GM23338 (cell line): ENCODE measurements around the gene MSL2. TPM values are rescaled to one million over a fixed set of nuclear protein-coding genes. Genes with fewer than 3 reads are reported as not detected.
A peak's percentile ranks its signal among the peaks of the same experiment; 100 is the strongest.
"Not testable (repeated sequence)": the region's sequence is repeated elsewhere in the genome, so short reads cannot be mapped to it uniquely, and the experiment has no call there.

Experiments
- ATAC-seq: fragments of 200-7000 bp; cut with Tn5 transposase; 3 replicates; pipeline ENCODE4 v1.9.1; 2020
- DNase-seq: peaks from one replicate; pipeline ENCODE4 v3.0.0-alpha.2; 2015; ENCODE audit warnings: low spot score
- H2AFZ ChIP-seq: fragments of 200-600 bp; sonication (generic); 2 replicates; pipeline ENCODE4 v1.8.0; 2016; ENCODE audit warnings: antibody characterized with exemption, mild to moderate bottlenecking, moderate library complexity
- H3F3A ChIP-seq: fragments of 200-600 bp; sonication (generic); replicated peaks from 2 replicates; pipeline ENCODE4 v1.8.0; 2017; ENCODE audit warnings: antibody characterized with exemption, mixed run types, low read depth
- H3K27ac ChIP-seq: fragments of 200-600 bp; sonication (generic); 2 replicates; pipeline ENCODE4 v1.6.1; 2016; ENCODE audit warnings: low read depth
- H3K27me3 ChIP-seq: fragments of 200-600 bp; sonication (generic); 2 replicates; pipeline ENCODE4 v1.8.0; 2016; ENCODE audit warnings: mild to moderate bottlenecking, mixed run types, moderate library complexity; ENCODE audit not compliant: insufficient read depth
- H3K36me3 ChIP-seq: fragments of 200-600 bp; sonication (generic); 2 replicates; pipeline ENCODE4 v1.8.0; 2016; ENCODE audit warnings: mild to moderate bottlenecking; ENCODE audit not compliant: insufficient read depth
- H3K4me1 ChIP-seq: fragments of 200-600 bp; sonication (generic); 2 replicates; pipeline ENCODE4 v1.8.0; 2016; ENCODE audit warnings: mild to moderate bottlenecking, moderate library complexity; ENCODE audit not compliant: insufficient read depth
- H3K4me2 ChIP-seq: fragments of 200-600 bp; sonication (generic); 2 replicates; pipeline ENCODE4 v1.7.1; 2017; ENCODE audit warnings: mixed run types
- H3K4me3 ChIP-seq: fragments of 200-600 bp; sonication (generic); 2 replicates; pipeline ENCODE4 v1.6.1; 2016; ENCODE audit warnings: mixed run types
- H3K79me2 ChIP-seq: fragments of 200-600 bp; sonication (generic); replicated peaks from 2 replicates; pipeline ENCODE4 v1.8.0; 2017; ENCODE audit warnings: mild to moderate bottlenecking; ENCODE audit not compliant: insufficient read depth
- H3K9me2 ChIP-seq: fragments of 200-600 bp; sonication (generic); 2 replicates; pipeline ENCODE4 v1.8.0; 2017; ENCODE audit not compliant: insufficient read depth
- H4K20me1 ChIP-seq: fragments of 200-600 bp; sonication (generic); replicated peaks from 2 replicates; pipeline ENCODE4 v1.8.0; 2017; ENCODE audit warnings: mild to moderate bottlenecking; ENCODE audit not compliant: insufficient read depth
- H3K27ac Mint-ChIP-seq: 2 replicates; pipeline ENCODE4 v1.8.0; 2020; ENCODE audit warnings: inconsistent platforms, mild to moderate bottlenecking, moderate library complexity, mixed read lengths
- H3K27me3 Mint-ChIP-seq: 3 replicates; pipeline ENCODE4 v1.8.0; 2022; ENCODE audit warnings: low read depth, mild to moderate bottlenecking, moderate library complexity, mixed read lengths, inconsistent platforms; ENCODE audit not compliant: insufficient read depth, poor library complexity
- H3K36me3 Mint-ChIP-seq: 3 replicates; pipeline ENCODE4 v1.8.0; 2021; ENCODE audit warnings: low read depth, mild to moderate bottlenecking, inconsistent platforms, moderate library complexity, mixed read lengths
- H3K4me1 Mint-ChIP-seq: 3 replicates; pipeline ENCODE4 v1.8.0; 2020; ENCODE audit warnings: mild to moderate bottlenecking, inconsistent platforms, mixed read lengths
- H3K4me3 Mint-ChIP-seq: 3 replicates; pipeline ENCODE4 v1.8.0; 2021; ENCODE audit warnings: moderate library complexity, mild to moderate bottlenecking, inconsistent platforms, mixed read lengths
- H3K9me3 Mint-ChIP-seq: 3 replicates; pipeline ENCODE4 v1.8.0; 2020; ENCODE audit warnings: moderate library complexity, mild to moderate bottlenecking, inconsistent platforms, mixed read lengths
- CREB1 ChIP-seq: fragments of 250-450 bp; sonication (Bioruptor Pico); IDR thresholded peaks from 2 replicates; pipeline ENCODE4 v1.5.0; 2020; ENCODE audit warnings: low read depth, mild to moderate bottlenecking, moderate library complexity
- ETS1 ChIP-seq: IDR thresholded peaks from 2 replicates; pipeline ENCODE4 v1.6.1; 2016; ENCODE audit warnings: antibody characterized with exemption
- EZH2 ChIP-seq: fragments of 200-600 bp; sonication (generic); IDR thresholded peaks from one replicate; pipeline ENCODE4 v1.8.0; 2017; ENCODE audit warnings: antibody characterized with exemption, mild to moderate bottlenecking, low read depth; ENCODE audit not compliant: unreplicated experiment
- EZH2phosphoT487 ChIP-seq: fragments of 200-600 bp; sonication (generic); IDR thresholded peaks from one replicate; pipeline ENCODE4 v1.8.1; 2018; ENCODE audit warnings: antibody characterized with exemption; ENCODE audit not compliant: unreplicated experiment
- JUNB ChIP-seq: IDR thresholded peaks from one replicate; pipeline ENCODE4 v1.6.1; 2016; ENCODE audit warnings: antibody characterized with exemption; ENCODE audit not compliant: unreplicated experiment
- NANOG ChIP-seq: IDR thresholded peaks from 2 replicates; pipeline ENCODE4 v1.6.1; 2016; ENCODE audit warnings: antibody characterized with exemption, borderline replicate concordance
- POLR2AphosphoS5 ChIP-seq: IDR thresholded peaks from 2 replicates; pipeline ENCODE4 v1.6.1; 2016; ENCODE audit warnings: antibody characterized with exemption, low read depth
- REST ChIP-seq: IDR thresholded peaks from one replicate; pipeline ENCODE4 v1.6.1; 2018; ENCODE audit warnings: antibody characterized with exemption; ENCODE audit not compliant: unreplicated experiment
- STAT1 ChIP-seq: IDR thresholded peaks from one replicate; pipeline ENCODE4 v1.6.1; 2016; ENCODE audit warnings: antibody characterized with exemption; ENCODE audit not compliant: unreplicated experiment
- ZNF114 ChIP-seq: fragments of 250-450 bp; sonication (Bioruptor Pico); IDR thresholded peaks from 2 replicates; pipeline ENCODE4 v1.5.0; 2020; ENCODE audit warnings: mild to moderate bottlenecking, moderate library complexity
- ZNF331 ChIP-seq: fragments of 250-450 bp; sonication (Bioruptor Pico); IDR thresholded peaks from 2 replicates; pipeline ENCODE4 v1.5.0; 2020; ENCODE audit warnings: low read depth, mild to moderate bottlenecking, moderate library complexity
- polyA plus RNA-seq: library from polyadenylated mRNA; unstranded; fragments of >200 nt; fragmentation: Nextera tagmentation; extraction: Ambion mirVana; gene quantifications from 2 replicates; pipeline ENCODE4 v1.2.1, GENCODE V29; 2016
- total RNA-seq: library from RNA; depleted of rRNA; stranded (reverse); fragments of >200 nt; shearing (Covaris generic); gene quantifications from 2 replicates; pipeline ENCODE4 v1.2.3, GENCODE V29; 2014

The MSL2 gene
- total and polyA plus RNA-seq, 2 experiments from 2014 or later, result 7.5 to 50.6 TPM

GRCh38 chr3:136192831-136193230 is 3.3 kb downstream of the MSL2 start:
- Histone ChIP-seq H4K20me1 (peaks cover 70% of the 10 kb centered on the region), H2AFZ (no peak overlapping the region), H3K9me2 (no peaks in the 10 kb centered on the region), H3K36me3 (no peaks in the 10 kb centered on the region), H3K4me1 (peaks cover 54% of the 10 kb centered on the region), H3K27me3 (no peaks in the 10 kb centered on the region), H3F3A (peaks cover 11% of the 10 kb centered on the region; the same call in 1 of the 2 replicates), H3K4me3 (peak overlapping the region; percentile 95), H3K79me2 (peaks cover 75% of the 10 kb centered on the region), H3K4me2 (peak overlapping the region; percentile 97), H3K27ac (no peak overlapping the region)
- DNase-seq (no peak), ATAC-seq (no peak)
- TF ChIP-seq ZNF114 (CRISPR knock-in tag), result no peak
- TF ChIP-seq CREB1, result no peak
- no peak for TF ChIP-seq JUNB
- no peak for TF ChIP-seq POLR2AphosphoS5
- TF ChIP-seq EZH2, result no peak
- TF ChIP-seq REST, result no peak
- Mint-ChIP-seq H3K27me3 (peaks cover 13% of the 10 kb centered on the region), H3K9me3 (peaks cover 7% of the 10 kb centered on the region), H3K4me3 (peak overlapping the region; percentile 99), H3K36me3 (peaks cover 24% of the 10 kb centered on the region), H3K4me1 (peaks cover 41% of the 10 kb centered on the region), H3K27ac (no peak overlapping the region)

- peaks cover 41% of the 10 kb centered on the region for H3K4me1 Mint-ChIP-seq
- Histone ChIP-seq H4K20me1 (peaks cover 76% of the 10 kb centered on the region), H3K4me2 (peak overlapping the region; percentile 97), H3K4me1 (peaks cover 55% of the 10 kb centered on the region), H3K4me3 (peak overlapping the region; percentile 95), H3K79me2 (peaks cover 81% of the 10 kb centered on the region)
- not testable (repeated sequence) for H3K27ac ChIP-seq, DNase-seq, H3K27me3 ChIP-seq, H2AFZ ChIP-seq, H3K9me2 ChIP-seq, H3K36me3 ChIP-seq, H3K9me3 Mint-ChIP-seq, H3K27ac Mint-ChIP-seq, ATAC-seq, H3F3A ChIP-seq
- peak overlapping the region; percentile 99 for H3K4me3 Mint-ChIP-seq
- H3K36me3 Mint-ChIP-seq, result peaks cover 20% of the 10 kb centered on the region
- peaks cover 13% of the 10 kb centered on the region for H3K27me3 Mint-ChIP-seq
Observed at GRCh38 chr3:136192195-136192594, 3.9 kb downstream of the MSL2 start.

GRCh38 chr3:136189859-136190617 is 6.1 kb downstream of the MSL2 start:
- H3F3A ChIP-seq, result no peaks in the 10 kb centered on the region
- no peak overlapping the region for H2AFZ ChIP-seq
- no peaks in the 10 kb centered on the region for H3K27me3 ChIP-seq
- H4K20me1 ChIP-seq, result peaks cover 98% of the 10 kb centered on the region
- H3K4me1 ChIP-seq, result peaks cover 67% of the 10 kb centered on the region
- Mint-ChIP-seq H3K4me1 (peaks cover 52% of the 10 kb centered on the region), H3K9me3 (peaks cover under 1% of the 10 kb centered on the region; the same call in 1 of the 3 replicates), H3K27ac (no peak overlapping the region), H3K4me3 (no peak overlapping the region), H3K27me3 (peaks cover 6% of the 10 kb centered on the region), H3K36me3 (peaks cover 19% of the 10 kb centered on the region)
- ATAC-seq (no peak), DNase-seq (no peak)
- H3K4me2 ChIP-seq, result 0 out of 2 replicates have a peak overlapping the region, but pooled peaks have one; percentile 21
- peaks cover 100% of the 10 kb centered on the region for H3K79me2 ChIP-seq
- no peaks in the 10 kb centered on the region for H3K9me2 ChIP-seq
- H3K27ac ChIP-seq, result no peak overlapping the region
- H3K36me3 ChIP-seq, result no peaks in the 10 kb centered on the region
- H3K4me3 ChIP-seq, result no peak overlapping the region
- TF ChIP-seq ZNF114 (CRISPR knock-in tag) (no peak), NANOG (no peak), ETS1 (no peak), STAT1 (no peak), CREB1 (no peak), POLR2AphosphoS5 (no peak), JUNB (no peak), EZH2phosphoT487 (no peak), ZNF331 (CRISPR knock-in tag) (no peak), EZH2 (no peak)
